GM21381 (cell line): ENCODE results near the gene CCDC142.
A peak's percentile ranks its signal among the peaks of the same experiment; 100 is the strongest.
"Not testable (repeated sequence)": the region's sequence is repeated elsewhere in the genome, so short reads cannot be mapped to it uniquely, and the experiment has no call there.

Experiments used
- ATAC-seq: cut with Tn5 transposase; IDR thresholded peaks from one replicate; pipeline ENCODE4 v1.9.1; 2021; ENCODE audit warnings: mild to moderate bottlenecking, moderate library complexity; ENCODE audit not compliant: unreplicated experiment

Gene CCDC142

GRCh38 chr2:74499267-74499939 is 16.6 kb upstream of the CCDC142 start, which contains the start of gene LBX2:
TSS of gene LBX2 (minus strand) at chr2:74499603. CDS start at chr2:74499537, 66 bp downstream.
- ATAC-seq: no peak

GRCh38 chr2:74498500-74499266 is 15.9 kb upstream of the CCDC142 start:
- no peak for ATAC-seq

GRCh38 chr2:74497777-74498499 is 15.1 kb upstream of the CCDC142 start:
- ATAC-seq: no peak

- no peak for ATAC-seq
Observed at GRCh38 chr2:74496997-74497776, 14.4 kb upstream of the CCDC142 start.

- no peak for ATAC-seq
Observed at GRCh38 chr2:74495440-74495839, 12.6 kb upstream of the CCDC142 start.

- no peak for ATAC-seq
Observed at GRCh38 chr2:74493546-74493945, 10.7 kb upstream of the CCDC142 start.

- ATAC-seq: no peak
Observed at GRCh38 chr2:74491648-74492544, 9.1 kb upstream of the CCDC142 start.

- ATAC-seq: no peak
Observed at GRCh38 chr2:74489906-74490305, 7.1 kb upstream of the CCDC142 start.

- ATAC-seq: no peak
Observed at GRCh38 chr2:74488643-74489481, 6.1 kb upstream of the CCDC142 start.

GRCh38 chr2:74486141-74486540 is 3.3 kb upstream of the CCDC142 start:
- ATAC-seq: no peak

GRCh38 chr2:74483675-74484164 is 922 bp upstream of the CCDC142 start:
- ATAC-seq: not testable (repeated sequence)

GRCh38 chr2:74481961-74482800 is 617 bp downstream of the CCDC142 start:
- ATAC-seq: peak; percentile 34

GRCh38 chr2:74481431-74481830 is 1.4 kb downstream of the CCDC142 start:
- no peak for ATAC-seq

GRCh38 chr2:74474899-74475298 is 7.9 kb downstream of the CCDC142 start:
- no peak for ATAC-seq

- no peak for ATAC-seq
Observed at GRCh38 chr2:74474481-74474880, 8.3 kb downstream of the CCDC142 start.

- no peak for ATAC-seq
Observed at GRCh38 chr2:74472945-74473258, 9.9 kb downstream of the CCDC142 start.

GRCh38 chr2:74472086-74472944 is 10.5 kb downstream of the CCDC142 start, which contains the start of gene MRPL53:
TSS of gene MRPL53 (minus strand) at chr2:74472680. CDS start at chr2:74472660, 20 bp downstream.
- peak; percentile 82 for ATAC-seq
